GM04503 (cell line): ENCODE results near the gene GATAD2B.

Source experiments
- DNase-seq: peaks from one replicate; pipeline ENCODE4 v3.0.0-alpha.2; 2012; ENCODE audit warnings: low read depth

The GATAD2B gene

GRCh38 chr1:153922972-153923925, at the start of gene GATAD2B:
TSS of gene GATAD2B (minus strand) at chr1:153922972. CDS start at chr1:153828347, 94,625 bp downstream.
- DNase-seq: peak; percentile 99

GRCh38 chr1:153970346-153970745, 47.6 kb upstream of the GATAD2B start:
- no peak for DNase-seq

GRCh38 chr1:153968972-153969371, 46.2 kb upstream of the GATAD2B start:
- no peak for DNase-seq

GRCh38 chr1:153968408-153968807, 45.6 kb upstream of the GATAD2B start:
- DNase-seq: no peak

GRCh38 chr1:153968000-153968363, 45.2 kb upstream of the GATAD2B start:
- no peak for DNase-seq

- DNase-seq: peak; percentile 85
These were observed 44.6 kb upstream of the GATAD2B start, which contains the start of gene CREB3L4 for GRCh38 chr1:153967107-153967999. TSS of gene CREB3L4 (plus strand) at chr1:153967902. CDS start at chr1:153968526, 624 bp downstream.

- DNase-seq: no peak
These were observed 41.1 kb upstream of the GATAD2B start for GRCh38 chr1:153963850-153964331.

GRCh38 chr1:153963030-153963849, 40.5 kb upstream of the GATAD2B start, which contains the start of gene SLC39A1:
TSS of gene SLC39A1 (minus strand) at chr1:153963537. CDS start at chr1:153962715, 822 bp downstream.
- peak; percentile 68 for DNase-seq

- no peak for DNase-seq
These were observed 39.6 kb upstream of the GATAD2B start for GRCh38 chr1:153962088-153963029.

- DNase-seq: no peak
These were observed 38.6 kb upstream of the GATAD2B start for GRCh38 chr1:153961421-153961820.

GRCh38 chr1:153960206-153960605, 37.4 kb upstream of the GATAD2B start:
- DNase-seq: no peak

- DNase-seq: no peak
These were observed 36.7 kb upstream of the GATAD2B start for GRCh38 chr1:153959454-153959853.

GRCh38 chr1:153958961-153959260, 36.1 kb upstream of the GATAD2B start:
- no peak for DNase-seq

- DNase-seq: peak; percentile 95
These were observed 35.6 kb upstream of the GATAD2B start, which contains the start of gene CRTC2 for GRCh38 chr1:153958111-153958960. TSS of gene CRTC2 (minus strand) at chr1:153958612. CDS start at chr1:153958497, 115 bp downstream.

- DNase-seq: no peak
These were observed 35.0 kb upstream of the GATAD2B start for GRCh38 chr1:153957744-153958110.

- no peak for DNase-seq
These were observed 34.4 kb upstream of the GATAD2B start for GRCh38 chr1:153956997-153957715.

GRCh38 chr1:153954826-153955225, 32.1 kb upstream of the GATAD2B start:
- no peak for DNase-seq

- DNase-seq: no peak
These were observed 31.1 kb upstream of the GATAD2B start for GRCh38 chr1:153953859-153954365.

- no peak for DNase-seq
These were observed 29.0 kb upstream of the GATAD2B start for GRCh38 chr1:153951801-153952200.
